Ovary (tissue), 1 donor: ENCODE results near the gene OR10A3.

Experiments used
- EP300 ChIP-seq: sonication (generic); formaldehyde crosslinking; IDR thresholded peaks from one replicate; pipeline ENCODE4 v1.6.1; 2017; ENCODE audit warnings: antibody characterized with exemption
- POLR2A ChIP-seq: fragments of 450-650 bp; IDR thresholded peaks from one replicate; pipeline ENCODE4 v1.6.1; 2017; ENCODE audit warnings: antibody characterized with exemption, mild to moderate bottlenecking, moderate library complexity

GRCh38 chr11:7893796-7894195 is 47.7 kb downstream of the OR10A3 start:
- TF ChIP-seq EP300 (no peak), POLR2A (no peak)
